HepG2 (cell line): ENCODE results near the gene NRL. TPM values are rescaled to one million over a fixed set of nuclear protein-coding genes. Genes with fewer than 3 reads are reported as not detected.

Experiments used
- ELF1 ChIP-seq: sonication (generic); formaldehyde crosslinking; IDR thresholded peaks from 2 replicates; pipeline ENCODE4 v1.4.0; 2020; ENCODE audit warnings: missing genetic modification reagents
- HOXA9 ChIP-seq: sonication (generic); formaldehyde crosslinking; IDR thresholded peaks from 2 replicates; pipeline ENCODE4 v1.8.1; 2022; ENCODE audit warnings: missing genetic modification reagents, mild to moderate bottlenecking, moderate library complexity, borderline replicate concordance
- ISL2 ChIP-seq: sonication (generic); formaldehyde crosslinking; IDR thresholded peaks from 2 replicates; pipeline ENCODE4 v1.5.0; 2020; ENCODE audit warnings: missing genetic modification reagents
- MTA3 ChIP-seq: sonication (generic); formaldehyde crosslinking; IDR thresholded peaks from 2 replicates; pipeline ENCODE4 v1.4.0; 2020; ENCODE audit warnings: missing genetic modification reagents
- NR1H2 ChIP-seq: sonication (generic); formaldehyde crosslinking; IDR thresholded peaks from 2 replicates; pipeline ENCODE4 v1.8.1; 2022; ENCODE audit warnings: low read depth, missing genetic modification reagents, borderline replicate concordance
- PHB2 ChIP-seq: fragments of 450-650 bp; IDR thresholded peaks from 2 replicates; pipeline ENCODE4 v1.6.1; 2018; ENCODE audit not compliant: partially characterized antibody
- SKI ChIP-seq: fragments of 450-650 bp; IDR thresholded peaks from one replicate; pipeline ENCODE4 v1.6.1; 2018; ENCODE audit warnings: mild to moderate bottlenecking; ENCODE audit not compliant: partially characterized antibody
- TGIF2 ChIP-seq: IDR thresholded peaks from 2 replicates; pipeline ENCODE4 v1.6.1; 2016; ENCODE audit warnings: control low read depth, missing compliant biosample characterization
- ZKSCAN5 ChIP-seq: sonication (generic); formaldehyde crosslinking; IDR thresholded peaks from 2 replicates; pipeline ENCODE4 v1.5.1; 2020; ENCODE audit warnings: mild to moderate bottlenecking, missing genetic modification reagents
- ZNF24 ChIP-seq: fragments of 450-650 bp; IDR thresholded peaks from 2 replicates; pipeline ENCODE4 v1.6.1; 2017; ENCODE audit warnings: antibody characterized with exemption, mild to moderate bottlenecking
- ZNF350 ChIP-seq: sonication (generic); formaldehyde crosslinking; IDR thresholded peaks from 2 replicates; pipeline ENCODE4 v1.4.0; 2020; ENCODE audit warnings: mild to moderate bottlenecking, low read depth, missing genetic modification reagents, borderline replicate concordance
- ZNF44 ChIP-seq: sonication (generic); formaldehyde crosslinking; IDR thresholded peaks from 2 replicates; pipeline ENCODE4 v1.5.1; 2020; ENCODE audit warnings: mild to moderate bottlenecking, missing genetic modification reagents
- ZNF552 ChIP-seq: sonication (generic); formaldehyde crosslinking; IDR thresholded peaks from 2 replicates; pipeline ENCODE4 v1.9.0; 2022; ENCODE audit warnings: missing genetic modification reagents, mild to moderate bottlenecking, borderline replicate concordance
- ZNF598 ChIP-seq: sonication (generic); formaldehyde crosslinking; IDR thresholded peaks from 2 replicates; pipeline ENCODE4 v1.5.1; 2020; ENCODE audit warnings: mild to moderate bottlenecking, missing genetic modification reagents, borderline replicate concordance
- ZNF761 ChIP-seq: sonication (generic); formaldehyde crosslinking; conservative IDR thresholded peaks from 2 replicates; pipeline ENCODE4 v1.4.0; 2020; ENCODE audit warnings: mild to moderate bottlenecking, missing genetic modification reagents
- ZNF839 ChIP-seq: sonication (generic); formaldehyde crosslinking; IDR thresholded peaks from 2 replicates; pipeline ENCODE4 v1.4.0; 2020; ENCODE audit warnings: missing genetic modification reagents, mild to moderate bottlenecking, borderline replicate concordance
- polyA plus RNA-seq, 8 experiments: library from polyadenylated mRNA; depleted of rRNA in 3 of 8; stranded (reverse) in 7 of 8; unstranded in 1 of 8; fragments of >200 nt; fragmentation: Illumina TruSeq in 4 of 8; extraction: Trizol in 4 of 8; gene quantifications; 2 replicates each; pipeline versions ENCODE4 v1.2.1 to v1.2.3, GENCODE V29; 2011 to 2016; ENCODE audit warnings: low read depth in 4 of 8, missing spikeins in 1 of 8, mixed read lengths in 1 of 8; ENCODE audit not compliant: insufficient read depth in 1 of 8
- total RNA-seq, 5 experiments: library from RNA; depleted of rRNA; stranded (reverse); fragments of >200 nt; fragmentation: Illumina TruSeq; extraction: Trizol; gene quantifications; 2 replicates each; pipeline ENCODE4 v1.2.3, GENCODE V29; 2016; ENCODE audit warnings: low read depth in 1 of 5
- TF ChIP-seq, protein P1 (sequence below): conservative IDR thresholded peaks from 2 replicates; pipeline ENCODE4 v1.6.1; 2018; ENCODE audit warnings: missing genetic modification reagents
- TF ChIP-seq, protein P2 (sequence below): sonication (generic); formaldehyde crosslinking; IDR thresholded peaks from 2 replicates; pipeline ENCODE4 v1.8.1; 2023; ENCODE audit warnings: mild to moderate bottlenecking, missing genetic modification reagents
- TF ChIP-seq, protein P3 (sequence below): sonication (generic); formaldehyde crosslinking; IDR thresholded peaks from 2 replicates; pipeline ENCODE4 v1.8.1; 2022; ENCODE audit warnings: low read depth, mild to moderate bottlenecking, missing genetic modification reagents
- TF ChIP-seq, protein P4 (sequence below): sonication (generic); formaldehyde crosslinking; IDR thresholded peaks from 2 replicates; pipeline ENCODE4 v1.5.0; 2020; ENCODE audit warnings: missing genetic modification reagents

NRL gene
- total and polyA plus RNA-seq, 2 of the 13 experiments (the other 11 are each of a cell fraction or from before 2014, with no cell fraction given) = 2.5 to 4.7 TPM

DNA sequence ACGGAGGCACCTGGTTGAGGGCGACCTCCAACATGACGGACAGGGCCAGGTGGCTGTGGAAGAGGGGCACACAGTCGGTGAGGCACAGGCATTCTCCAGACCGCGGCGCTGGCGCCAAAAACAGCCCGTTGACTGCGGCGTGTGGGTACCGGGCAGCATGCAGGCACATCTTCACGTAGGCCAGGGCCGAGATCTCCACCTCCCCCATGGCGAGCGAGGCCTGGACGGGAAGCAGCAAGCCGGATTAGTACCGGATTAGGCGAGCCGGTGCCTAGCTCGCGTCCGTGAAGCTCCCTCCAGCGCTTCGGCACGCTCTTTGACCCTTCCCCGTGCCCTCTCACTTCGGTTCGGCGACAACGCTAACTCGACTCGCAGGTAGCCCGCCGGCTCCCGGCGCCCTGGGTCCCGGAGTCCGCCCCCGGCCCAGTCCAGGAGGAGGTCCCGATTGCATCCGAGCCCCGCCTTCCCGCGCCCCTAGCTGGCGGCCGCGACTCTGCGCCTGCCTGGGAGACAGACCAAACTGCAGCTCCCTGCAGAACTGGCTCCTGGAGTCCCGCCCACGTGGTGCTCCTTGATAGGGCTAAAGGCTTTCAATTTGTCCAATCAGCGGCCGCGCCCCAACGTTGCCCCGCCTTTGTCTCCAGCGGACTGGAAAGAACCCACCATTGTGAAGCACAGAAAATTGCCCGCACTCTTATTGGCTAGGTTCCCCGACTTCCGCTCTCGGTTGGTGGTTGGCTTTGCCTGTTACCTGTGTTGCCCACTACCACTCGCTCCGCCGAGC, 26.5 kb upstream of the NRL start, which contains the start of gene EMC9 (continued):
- TF ChIP-seq ISL2 = peak; percentile 78
- no peak for TF ChIP-seq MTA3
- TF ChIP-seq TGIF2 (CRISPR knock-in tag) = peak; percentile 86; the same call in 1 of the 2 replicates
- TF ChIP-seq ELF1 (CRISPR knock-in tag) = peak; percentile 93
- TF ChIP-seq ZNF839 (CRISPR knock-in tag) = peak; percentile 95; the same call in 1 of the 2 replicates
- TF ChIP-seq, protein P1, sequence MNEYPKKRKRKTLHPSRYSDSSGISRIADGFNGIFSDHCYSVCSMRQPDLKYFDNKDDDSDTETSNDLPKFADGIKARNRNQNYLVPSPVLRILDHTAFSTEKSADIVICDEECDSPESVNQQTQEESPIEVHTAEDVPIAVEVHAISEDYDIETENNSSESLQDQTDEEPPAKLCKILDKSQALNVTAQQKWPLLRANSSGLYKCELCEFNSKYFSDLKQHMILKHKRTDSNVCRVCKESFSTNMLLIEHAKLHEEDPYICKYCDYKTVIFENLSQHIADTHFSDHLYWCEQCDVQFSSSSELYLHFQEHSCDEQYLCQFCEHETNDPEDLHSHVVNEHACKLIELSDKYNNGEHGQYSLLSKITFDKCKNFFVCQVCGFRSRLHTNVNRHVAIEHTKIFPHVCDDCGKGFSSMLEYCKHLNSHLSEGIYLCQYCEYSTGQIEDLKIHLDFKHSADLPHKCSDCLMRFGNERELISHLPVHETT = peak; percentile 82
- peak; percentile 90 for TF ChIP-seq ZNF598 (CRISPR knock-in tag)
- no peak for TF ChIP-seq ZKSCAN5 (CRISPR knock-in tag)
- peak; percentile 97; the same call in 1 of the 2 replicates for TF ChIP-seq ZNF761 (CRISPR knock-in tag)
- peak; percentile 83 for TF ChIP-seq SKI
- TF ChIP-seq ZNF24 = no peak
- TF ChIP-seq HOXA9 (CRISPR knock-in tag) = no peak
- TF ChIP-seq, protein P2, sequence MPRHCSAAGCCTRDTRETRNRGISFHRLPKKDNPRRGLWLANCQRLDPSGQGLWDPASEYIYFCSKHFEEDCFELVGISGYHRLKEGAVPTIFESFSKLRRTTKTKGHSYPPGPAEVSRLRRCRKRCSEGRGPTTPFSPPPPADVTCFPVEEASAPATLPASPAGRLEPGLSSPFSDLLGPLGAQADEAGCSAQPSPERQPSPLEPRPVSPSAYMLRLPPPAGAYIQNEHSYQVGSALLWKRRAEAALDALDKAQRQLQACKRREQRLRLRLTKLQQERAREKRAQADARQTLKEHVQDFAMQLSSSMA (CRISPR knock-in tag) = peak; percentile 88; the same call in 1 of the 2 replicates
- TF ChIP-seq, protein P3, sequence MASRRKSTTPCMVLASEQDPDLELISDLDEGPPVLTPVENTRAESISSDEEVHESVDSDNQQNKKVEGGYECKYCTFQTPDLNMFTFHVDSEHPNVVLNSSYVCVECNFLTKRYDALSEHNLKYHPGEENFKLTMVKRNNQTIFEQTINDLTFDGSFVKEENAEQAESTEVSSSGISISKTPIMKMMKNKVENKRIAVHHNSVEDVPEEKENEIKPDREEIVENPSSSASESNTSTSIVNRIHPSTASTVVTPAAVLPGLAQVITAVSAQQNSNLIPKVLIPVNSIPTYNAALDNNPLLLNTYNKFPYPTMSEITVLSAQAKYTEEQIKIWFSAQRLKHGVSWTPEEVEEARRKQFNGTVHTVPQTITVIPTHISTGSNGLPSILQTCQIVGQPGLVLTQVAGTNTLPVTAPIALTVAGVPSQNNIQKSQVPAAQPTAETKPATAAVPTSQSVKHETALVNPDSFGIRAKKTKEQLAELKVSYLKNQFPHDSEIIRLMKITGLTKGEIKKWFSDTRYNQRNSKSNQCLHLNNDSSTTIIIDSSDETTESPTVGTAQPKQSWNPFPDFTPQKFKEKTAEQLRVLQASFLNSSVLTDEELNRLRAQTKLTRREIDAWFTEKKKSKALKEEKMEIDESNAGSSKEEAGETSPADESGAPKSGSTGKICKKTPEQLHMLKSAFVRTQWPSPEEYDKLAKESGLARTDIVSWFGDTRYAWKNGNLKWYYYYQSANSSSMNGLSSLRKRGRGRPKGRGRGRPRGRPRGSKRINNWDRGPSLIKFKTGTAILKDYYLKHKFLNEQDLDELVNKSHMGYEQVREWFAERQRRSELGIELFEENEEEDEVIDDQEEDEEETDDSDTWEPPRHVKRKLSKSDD = peak; percentile 94
- no peak for TF ChIP-seq NR1H2 (CRISPR knock-in tag)
- TF ChIP-seq, protein P4, sequence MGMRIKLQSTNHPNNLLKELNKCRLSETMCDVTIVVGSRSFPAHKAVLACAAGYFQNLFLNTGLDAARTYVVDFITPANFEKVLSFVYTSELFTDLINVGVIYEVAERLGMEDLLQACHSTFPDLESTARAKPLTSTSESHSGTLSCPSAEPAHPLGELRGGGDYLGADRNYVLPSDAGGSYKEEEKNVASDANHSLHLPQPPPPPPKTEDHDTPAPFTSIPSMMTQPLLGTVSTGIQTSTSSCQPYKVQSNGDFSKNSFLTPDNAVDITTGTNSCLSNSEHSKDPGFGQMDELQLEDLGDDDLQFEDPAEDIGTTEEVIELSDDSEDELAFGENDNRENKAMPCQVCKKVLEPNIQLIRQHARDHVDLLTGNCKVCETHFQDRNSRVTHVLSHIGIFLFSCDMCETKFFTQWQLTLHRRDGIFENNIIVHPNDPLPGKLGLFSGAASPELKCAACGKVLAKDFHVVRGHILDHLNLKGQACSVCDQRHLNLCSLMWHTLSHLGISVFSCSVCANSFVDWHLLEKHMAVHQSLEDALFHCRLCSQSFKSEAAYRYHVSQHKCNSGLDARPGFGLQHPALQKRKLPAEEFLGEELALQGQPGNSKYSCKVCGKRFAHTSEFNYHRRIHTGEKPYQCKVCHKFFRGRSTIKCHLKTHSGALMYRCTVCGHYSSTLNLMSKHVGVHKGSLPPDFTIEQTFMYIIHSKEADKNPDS (CRISPR knock-in tag) = no peak
- TF ChIP-seq PHB2 = no peak
- TF ChIP-seq ZNF44 (CRISPR knock-in tag) = no peak; the same call in none of the 2 replicates
- peak; percentile 99 for TF ChIP-seq ZNF350 (CRISPR knock-in tag)
- TF ChIP-seq ZNF552 = peak; percentile 98
